Mononuclear cell (primary cell): Measurements from ENCODE around the gene PDE4D. TPM values are rescaled to one million over a fixed set of nuclear protein-coding genes. Genes with fewer than 3 reads are reported as not detected.
"Not testable (repeated sequence)": the region's sequence is repeated elsewhere in the genome, so short reads cannot be mapped to it uniquely, and the experiment has no call there.

Experiments
- H3K27me3 ChIP-seq: 2 replicates; pipeline ENCODE4 v1.6.0; 2011; ENCODE audit warnings: low read length, control low read depth; ENCODE audit not compliant: insufficient read depth
- H3K4me1 ChIP-seq: 2 replicates; pipeline ENCODE4 v1.5.1; 2011; ENCODE audit warnings: mild to moderate bottlenecking, low read length, control low read depth; ENCODE audit not compliant: insufficient read depth
- H3K4me3 ChIP-seq: 2 replicates; pipeline ENCODE4 v1.5.1; 2011; ENCODE audit warnings: mild to moderate bottlenecking, low read length, moderate library complexity
- H3K9me3 ChIP-seq: 2 replicates; pipeline ENCODE4 v1.5.1; 2011; ENCODE audit warnings: low read depth, mild to moderate bottlenecking, control low read depth, low read length
- total RNA-seq: library from RNA; depleted of rRNA; stranded (reverse); fragments of >200 nt; gene quantifications from one replicate; pipeline ENCODE4 v1.2.3, GENCODE V29; 2012

PDE4D gene
- total RNA-seq, 1 donor: 171 TPM

DNA sequence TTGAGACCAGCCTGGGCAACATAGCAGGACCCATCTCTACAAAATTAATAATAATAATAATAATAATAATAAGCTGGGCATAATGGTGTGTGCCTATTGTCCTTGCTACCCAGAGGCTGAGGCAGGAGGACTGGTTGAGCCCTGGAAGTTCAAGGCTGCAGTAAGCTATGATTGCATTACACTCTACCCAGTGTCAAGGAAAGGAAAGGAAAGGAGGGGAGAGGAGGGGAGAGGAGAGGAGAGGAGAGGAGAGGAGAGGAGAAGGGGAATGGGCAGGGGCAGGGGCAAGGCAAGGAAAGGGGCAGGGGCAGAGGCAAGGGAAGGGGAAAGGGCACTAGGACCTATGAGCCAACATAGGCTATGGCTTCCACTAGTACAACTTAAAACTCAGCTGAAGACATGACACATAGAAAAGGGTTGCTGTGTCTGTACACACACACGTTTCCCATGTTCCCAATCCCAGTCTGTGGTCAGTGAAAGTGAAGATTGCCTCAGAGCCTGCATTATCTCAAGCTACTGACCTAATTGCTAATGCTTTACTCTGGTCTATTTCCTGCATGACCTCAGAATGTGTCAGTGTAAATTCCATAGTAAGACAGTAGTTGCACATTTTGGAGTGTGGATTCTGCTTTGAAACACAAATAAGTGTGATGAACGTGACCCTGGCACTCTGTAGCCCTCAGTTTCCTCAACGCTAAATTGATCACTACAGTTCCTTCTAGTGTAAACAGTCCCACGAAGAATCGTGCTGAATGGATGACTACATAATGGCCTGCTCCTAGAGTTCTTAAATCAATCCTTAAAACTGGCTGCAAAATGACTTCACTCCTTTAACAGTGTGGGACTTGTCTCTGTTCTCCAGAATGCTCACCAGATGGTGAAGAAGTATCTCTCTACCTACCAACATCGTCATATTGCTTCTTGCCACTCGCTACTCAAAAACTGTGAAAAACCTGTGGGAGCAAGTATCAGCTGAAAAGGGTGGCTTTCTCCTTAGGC lies 813.6 kb downstream of the PDE4D start:
- H3K4me3 ChIP-seq: no peak overlapping the region
- H3K4me1 ChIP-seq: no peaks in the 10 kb centered on the region
- no peaks in the 10 kb centered on the region for H3K9me3 ChIP-seq
- no peaks in the 10 kb centered on the region for H3K27me3 ChIP-seq

DNA sequence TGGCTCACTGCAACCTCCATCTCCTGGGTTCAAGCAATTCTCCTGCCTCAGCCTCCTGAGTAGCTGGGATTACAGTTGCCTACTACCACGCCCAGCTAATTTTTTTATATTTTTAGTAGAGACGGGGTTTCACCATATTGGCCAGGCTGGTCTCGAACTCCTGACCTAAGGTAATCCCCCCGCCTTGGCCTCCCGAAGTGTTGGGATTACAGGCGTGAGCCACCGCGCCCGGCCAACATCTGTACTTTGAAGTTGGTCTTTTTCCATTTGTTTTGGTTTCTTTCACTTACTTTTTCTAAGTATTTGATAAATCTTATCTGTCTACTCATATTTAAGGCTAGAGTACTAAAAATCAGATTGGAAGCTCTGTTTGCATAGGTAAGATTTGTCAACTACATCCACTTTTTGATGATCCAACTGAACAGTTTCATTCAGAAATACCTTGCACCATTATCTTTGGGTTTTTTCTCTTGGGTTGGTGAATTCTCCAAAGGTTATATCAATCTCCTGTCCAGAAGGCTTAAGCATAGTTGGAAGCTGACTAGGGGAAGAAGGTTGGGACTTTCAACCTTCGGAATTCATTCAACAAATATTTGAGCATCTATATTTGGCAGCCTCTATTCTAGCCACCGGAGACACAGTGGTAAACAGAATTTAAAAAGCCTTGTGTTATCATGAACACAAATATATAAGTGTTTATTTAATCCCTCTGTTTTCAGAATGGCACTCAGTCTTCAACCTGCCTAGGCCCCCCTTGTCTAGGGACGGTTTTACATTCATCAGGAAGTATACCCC lies 821.6 kb downstream of the PDE4D start:
- Histone ChIP-seq H3K9me3 (no peaks in the 10 kb centered on the region), H3K4me1 (no peaks in the 10 kb centered on the region), H3K27me3 (no peaks in the 10 kb centered on the region), H3K4me3 (no peak overlapping the region)

DNA sequence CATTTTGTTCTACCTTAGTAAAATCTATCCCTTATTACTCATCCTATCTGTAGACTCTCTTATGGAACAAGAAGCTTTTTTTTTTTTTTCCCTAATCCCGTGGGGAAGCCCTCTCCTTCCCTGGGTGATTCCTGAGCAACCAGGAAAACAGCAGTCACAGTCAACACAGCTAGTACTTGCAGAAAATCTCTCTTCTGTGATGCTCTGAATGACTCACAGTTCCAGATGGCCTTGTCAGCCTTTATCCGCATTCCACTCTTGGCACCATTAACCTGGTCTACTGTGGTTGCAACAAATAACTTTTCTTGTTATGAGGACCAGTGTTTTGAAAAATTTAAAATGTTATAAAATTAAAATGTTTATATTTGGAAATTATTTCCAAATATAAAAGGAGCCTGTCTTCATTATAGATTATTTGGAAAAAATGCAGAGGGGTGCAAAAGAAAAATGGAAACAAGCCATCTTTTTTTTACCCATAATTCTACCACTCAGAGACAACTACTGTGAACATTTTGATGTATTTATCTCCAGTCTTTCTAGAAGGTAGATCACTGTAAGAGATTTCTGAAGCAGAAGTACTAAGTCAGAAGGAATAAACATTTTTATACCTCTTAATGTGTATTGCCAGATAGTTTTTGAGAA lies 824.0 kb downstream of the PDE4D start:
- H3K4me1 ChIP-seq: no peaks in the 10 kb centered on the region
- no peaks in the 10 kb centered on the region for H3K27me3 ChIP-seq
- H3K9me3 ChIP-seq: no peaks in the 10 kb centered on the region
- no peak overlapping the region for H3K4me3 ChIP-seq

DNA sequence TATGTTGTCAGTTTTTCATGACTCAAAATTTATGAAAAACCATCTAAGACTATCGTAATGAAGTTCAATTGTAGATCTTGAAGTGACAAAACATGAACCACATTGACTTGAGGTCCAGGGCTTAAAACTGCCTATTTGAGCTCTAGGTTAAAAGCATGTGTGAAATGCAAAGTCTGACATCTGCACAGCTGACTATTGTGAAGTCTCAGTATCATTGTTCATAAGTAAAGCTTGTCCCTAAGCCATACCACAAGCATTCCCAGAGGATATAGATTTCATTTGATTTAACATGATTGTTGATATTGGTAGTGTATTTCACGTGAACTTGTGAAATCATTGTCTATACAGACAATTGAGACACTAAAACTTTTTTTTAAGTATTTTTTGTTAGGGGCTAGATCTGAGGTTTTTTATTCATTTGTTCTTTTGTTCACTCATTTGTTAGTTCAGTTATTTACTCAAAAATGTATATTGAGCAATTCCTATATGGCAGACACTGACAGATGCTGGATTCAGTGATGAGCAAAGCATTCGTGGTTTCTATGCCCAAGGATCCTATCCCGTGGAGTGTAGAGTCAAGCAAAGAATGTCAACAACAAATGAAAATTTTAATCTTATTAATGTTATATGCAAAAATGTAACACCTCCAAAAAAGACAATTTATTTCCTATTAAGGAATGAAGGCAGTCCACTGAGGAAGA lies 825.4 kb downstream of the PDE4D start:
- no peaks in the 10 kb centered on the region for H3K27me3 ChIP-seq
- no peak overlapping the region for H3K4me3 ChIP-seq
- no peaks in the 10 kb centered on the region for H3K4me1 ChIP-seq
- H3K9me3 ChIP-seq: no peaks in the 10 kb centered on the region

DNA sequence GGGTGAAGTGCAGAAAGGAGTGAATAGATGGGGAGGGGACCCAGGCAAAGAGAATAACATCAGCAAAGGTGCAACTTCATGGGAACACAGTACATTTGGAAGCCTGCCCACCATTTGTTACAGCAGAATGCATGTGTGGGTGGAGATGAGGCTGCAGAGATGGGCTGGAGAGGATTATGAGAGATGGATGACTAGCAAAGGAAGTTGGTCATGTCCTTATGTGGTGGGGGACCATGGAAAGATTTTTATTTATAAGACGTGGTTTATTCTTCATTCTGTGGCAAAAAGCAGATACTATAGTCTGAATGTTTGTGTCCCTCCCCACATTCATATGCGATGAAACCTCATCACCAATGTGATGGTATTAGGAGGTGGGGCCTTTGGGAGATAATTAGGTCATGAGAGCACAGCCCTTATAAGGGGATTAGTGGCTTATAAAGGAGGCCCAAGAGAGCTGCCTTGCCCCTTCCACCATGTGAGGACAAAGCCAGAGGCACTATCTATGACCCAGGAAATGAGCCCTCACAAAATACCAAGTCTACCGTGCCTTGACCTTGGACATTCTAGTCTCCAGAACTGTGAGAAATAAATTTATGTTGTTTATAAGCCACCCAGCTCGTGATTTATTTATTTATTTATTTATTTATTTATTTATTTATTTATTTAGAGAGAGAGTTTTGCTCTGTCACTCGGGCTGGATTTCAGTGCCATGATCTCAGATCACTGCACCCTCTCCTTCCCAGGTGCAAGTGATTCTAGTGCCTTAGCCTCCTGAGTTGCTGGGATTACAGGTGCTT lies 827.0 kb downstream of the PDE4D start:
- Histone ChIP-seq H3K9me3 (no peaks in the 10 kb centered on the region), H3K27me3 (no peaks in the 10 kb centered on the region), H3K4me1 (no peaks in the 10 kb centered on the region), H3K4me3 (no peak overlapping the region)

DNA sequence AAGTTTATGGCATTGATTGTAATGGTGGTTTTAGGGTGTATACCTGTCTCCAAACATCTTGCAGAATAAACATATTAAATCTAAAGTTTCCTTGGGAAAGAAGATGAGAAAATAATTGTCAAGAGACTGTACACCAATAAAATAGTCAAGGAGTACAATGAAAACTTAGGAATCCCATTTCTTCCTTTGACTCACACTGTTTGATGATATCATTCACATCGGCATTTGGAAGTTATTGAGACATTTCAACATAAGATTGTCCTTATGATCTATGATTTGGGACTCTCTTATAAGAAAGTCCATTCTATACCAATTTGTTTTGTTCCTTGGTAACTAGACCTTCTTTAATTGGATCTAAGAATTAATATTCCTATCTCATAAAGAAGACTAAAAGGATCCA lies 828.0 kb downstream of the PDE4D start:
- H3K27me3 ChIP-seq: no peaks in the 10 kb centered on the region
- H3K9me3 ChIP-seq: no peaks in the 10 kb centered on the region
- H3K4me3 ChIP-seq: no peak overlapping the region
- no peaks in the 10 kb centered on the region for H3K4me1 ChIP-seq

DNA sequence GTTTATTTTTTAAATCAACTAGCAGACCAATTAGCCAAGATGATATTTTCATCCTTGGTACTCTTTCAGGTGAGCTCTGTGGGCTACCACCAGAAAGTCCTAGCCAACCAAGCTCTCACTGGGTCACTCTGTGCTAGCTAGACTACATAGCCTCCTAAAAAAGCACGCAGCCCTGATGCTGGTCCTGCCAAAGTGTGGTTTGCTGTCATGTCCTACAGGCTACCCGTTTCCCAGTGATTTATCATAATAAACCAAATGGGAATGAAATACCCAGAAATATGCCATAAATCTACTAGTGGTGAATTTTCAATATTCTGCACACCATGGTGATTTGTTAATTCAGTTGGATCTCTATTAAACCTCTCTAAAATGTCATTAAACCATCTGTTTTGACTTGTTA lies 829.2 kb downstream of the PDE4D start:
- H3K4me3 ChIP-seq: no peak overlapping the region
- H3K9me3 ChIP-seq: no peaks in the 10 kb centered on the region
- H3K4me1 ChIP-seq: no peaks in the 10 kb centered on the region
- H3K27me3 ChIP-seq: no peaks in the 10 kb centered on the region

DNA sequence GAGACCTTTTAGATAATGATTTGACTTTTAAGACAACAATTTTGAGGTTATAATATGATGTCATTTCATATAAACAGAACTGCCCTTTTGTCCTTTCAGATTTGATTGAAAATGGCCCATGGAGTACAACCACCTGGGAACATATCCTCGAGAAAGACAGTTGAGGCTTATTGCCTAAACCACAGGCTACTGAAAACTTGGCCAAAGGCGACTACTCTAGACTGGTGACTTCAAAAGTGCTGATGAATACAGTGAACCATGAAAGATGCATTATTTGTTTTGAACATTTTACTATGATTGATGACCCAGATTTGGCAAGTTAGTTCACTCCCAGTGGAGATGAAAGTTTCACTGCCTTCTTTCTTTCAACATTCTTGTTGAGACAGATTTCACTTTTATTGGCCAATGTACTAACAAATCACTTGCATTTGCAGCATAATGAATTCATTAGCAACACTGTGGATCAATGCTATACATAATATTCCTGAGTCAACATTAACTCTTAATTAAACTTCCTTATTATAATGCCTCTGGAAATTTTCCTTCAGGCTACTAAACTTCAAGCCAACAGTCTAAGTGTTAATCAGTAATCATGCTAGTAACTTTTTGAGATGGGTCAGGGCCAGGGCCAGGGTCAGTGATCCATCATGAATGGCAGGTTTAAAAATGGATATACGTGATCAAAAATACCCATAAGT lies 830.4 kb downstream of the PDE4D start:
- no peaks in the 10 kb centered on the region for H3K27me3 ChIP-seq
- H3K9me3 ChIP-seq: no peaks in the 10 kb centered on the region
- H3K4me1 ChIP-seq: no peaks in the 10 kb centered on the region
- H3K4me3 ChIP-seq: no peak overlapping the region

DNA sequence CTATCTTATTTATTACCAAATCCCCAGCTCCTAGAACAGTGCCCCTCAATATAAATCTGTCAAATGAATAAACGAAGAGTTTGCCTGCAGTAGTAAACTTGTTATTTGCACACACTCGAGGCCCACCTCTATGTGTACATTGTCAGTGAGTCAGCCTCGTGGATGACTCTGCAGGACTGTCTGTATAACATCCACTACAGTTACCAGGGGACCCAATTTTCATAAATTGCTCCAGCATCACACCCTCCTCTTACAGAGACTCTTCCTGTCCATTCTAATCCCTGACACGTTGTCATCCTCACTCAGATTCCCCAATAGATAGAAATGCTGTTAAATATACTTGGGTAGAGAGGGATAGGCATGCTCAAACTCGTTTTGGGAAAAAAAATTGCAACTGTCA lies 832.1 kb downstream of the PDE4D start:
- H3K4me1 ChIP-seq: no peaks in the 10 kb centered on the region
- H3K4me3 ChIP-seq: no peak overlapping the region
- H3K9me3 ChIP-seq: no peaks in the 10 kb centered on the region
- H3K27me3 ChIP-seq: no peaks in the 10 kb centered on the region

DNA sequence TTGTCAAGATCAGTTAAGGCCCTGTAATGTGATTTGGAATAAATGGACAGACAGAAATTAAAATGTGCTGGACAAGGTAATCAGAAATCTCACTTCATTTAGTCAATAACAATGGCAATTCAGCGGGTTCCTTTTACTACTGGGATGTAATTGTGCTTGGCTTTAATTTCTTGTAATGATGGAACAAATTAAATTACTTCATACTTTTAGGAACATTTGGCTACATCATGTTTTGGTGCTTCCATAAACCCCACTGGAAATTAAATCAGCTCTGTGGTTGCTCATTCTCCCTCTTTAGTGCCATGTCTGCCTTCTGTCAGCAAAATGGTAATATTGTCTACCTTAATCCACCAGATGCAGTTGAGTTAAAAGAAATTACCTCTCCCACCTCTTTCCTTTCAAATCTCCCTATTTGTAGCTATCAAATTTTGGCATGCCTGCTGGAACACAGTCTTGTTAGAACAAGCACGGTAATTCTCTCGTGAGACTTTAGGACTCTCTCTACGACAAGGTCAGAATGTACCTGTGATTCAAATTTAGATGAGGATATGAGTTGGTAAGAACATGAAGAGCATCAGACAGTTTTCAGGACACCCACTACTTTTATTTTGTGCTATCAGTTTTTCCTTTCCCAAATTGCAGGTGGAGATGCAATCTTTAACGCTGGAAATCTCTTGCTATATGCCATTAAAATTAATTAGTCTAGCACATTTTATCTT lies 834.4 kb downstream of the PDE4D start:
- no peaks in the 10 kb centered on the region for H3K4me1 ChIP-seq

DNA sequence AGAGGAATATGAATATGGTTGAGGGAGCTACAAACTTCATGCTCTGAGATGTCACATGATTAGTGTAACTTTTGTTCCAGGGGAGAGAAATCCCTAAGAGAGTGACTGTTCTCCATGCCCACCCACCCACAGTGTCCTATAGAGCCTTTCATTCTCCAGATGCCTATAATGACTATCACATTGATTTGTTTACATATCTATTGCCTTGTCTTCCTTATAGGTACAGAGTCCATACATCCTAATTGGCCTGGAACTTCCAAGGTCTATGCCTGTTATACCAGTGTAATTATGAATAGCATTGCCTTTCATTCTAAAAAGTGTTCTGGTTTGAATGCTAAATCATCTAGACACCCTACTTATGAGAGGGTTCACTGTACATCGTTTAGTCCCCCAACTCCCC lies 835.3 kb downstream of the PDE4D start:
- Histone ChIP-seq H3K9me3 (no peaks in the 10 kb centered on the region), H3K4me1 (no peaks in the 10 kb centered on the region), H3K27me3 (no peaks in the 10 kb centered on the region), H3K4me3 (no peak overlapping the region)

More for the DNA sequence above, 834.4 kb downstream of the PDE4D start:
- H3K9me3 ChIP-seq: no peaks in the 10 kb centered on the region
- no peak overlapping the region for H3K4me3 ChIP-seq
- H3K27me3 ChIP-seq: no peaks in the 10 kb centered on the region

DNA sequence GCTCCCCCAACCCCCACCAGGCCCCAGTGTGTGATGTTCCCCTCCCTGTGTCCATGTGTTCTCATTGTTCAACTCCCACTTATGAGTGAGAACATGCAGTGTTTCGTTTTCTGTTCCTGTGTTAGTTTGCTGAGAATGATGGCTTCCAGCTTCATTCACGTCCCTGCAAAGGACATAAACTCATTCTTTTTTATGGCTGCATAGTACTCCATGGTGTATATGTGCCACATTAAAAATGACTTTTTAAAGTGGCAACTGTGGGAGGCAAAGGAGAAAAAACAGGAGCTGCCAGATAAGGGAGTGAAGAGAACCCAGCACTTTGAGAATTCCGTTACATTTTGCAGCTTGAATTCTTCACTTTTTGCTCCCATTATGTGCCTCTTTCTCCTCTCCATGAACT lies 836.9 kb downstream of the PDE4D start:
- not testable (repeated sequence) for H3K4me1 ChIP-seq, H3K4me3 ChIP-seq, H3K9me3 ChIP-seq, H3K27me3 ChIP-seq

DNA sequence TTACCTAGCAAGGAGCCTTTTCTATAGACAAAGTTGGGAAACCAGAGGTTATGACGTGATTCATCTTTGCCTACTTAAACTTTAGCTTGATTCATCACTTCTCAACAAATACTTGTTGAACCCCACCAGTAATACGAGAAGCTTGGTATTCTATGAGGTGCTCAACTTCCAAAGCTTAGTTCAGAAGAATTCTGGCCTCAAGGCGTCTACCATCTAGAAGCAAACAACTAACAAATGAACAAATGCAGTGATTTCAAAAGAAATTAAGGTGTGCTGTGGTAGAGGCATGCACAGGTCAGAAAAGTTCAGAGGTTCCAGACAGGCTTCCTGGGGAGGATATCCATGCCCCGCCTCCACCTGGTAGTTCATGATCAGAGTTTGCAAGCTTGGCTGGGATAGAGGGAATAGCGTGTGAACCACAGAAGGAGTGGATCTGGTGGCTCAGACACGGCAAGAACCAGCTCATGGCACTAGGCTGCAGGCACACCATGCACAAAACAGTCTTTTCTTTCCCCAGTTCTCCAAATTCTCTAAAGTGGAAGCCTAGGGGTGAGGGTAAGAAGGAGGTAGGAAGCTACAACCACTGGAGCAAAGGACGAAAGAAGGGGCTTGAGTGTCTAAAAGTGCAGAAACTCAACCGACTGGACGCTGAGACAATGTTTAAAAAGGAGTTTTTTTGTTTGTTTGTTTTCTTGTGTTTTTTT lies 837.6 kb downstream of the PDE4D start:
- Histone ChIP-seq H3K9me3 (no peaks in the 10 kb centered on the region), H3K4me1 (no peaks in the 10 kb centered on the region), H3K4me3 (no peak overlapping the region), H3K27me3 (no peaks in the 10 kb centered on the region)
